CD4-positive, alpha-beta memory T cell (primary cell): Measurements from ENCODE around the gene HOXC13. TPM values are rescaled to one million over a fixed set of nuclear protein-coding genes. Genes with fewer than 3 reads are reported as not detected.

ENCODE experiments used
- CTCF ChIA-PET: fragments of 350-600 bp; sonication (Branson Sonifier 250); formaldehyde crosslinking; loops from one replicate; lab custom pipeline; 2021; ENCODE audit warnings: inconsistent platforms; ENCODE audit not compliant: partially characterized antibody; lab: Charles Lee
- POLR2A ChIA-PET: fragments of 350-600 bp; sonication (Branson Sonifier 250); formaldehyde crosslinking; loops from one replicate; lab custom pipeline; 2021; ENCODE audit not compliant: partially characterized antibody; lab: Charles Lee
- DNase-seq, 5 donors: peaks; one replicate each; pipeline versions ENCODE4 v3.0.0 to v3.0.0-alpha.2; 2020 to 2022; ENCODE audit warnings: mixed read lengths in 1 of 5
- H3K27ac ChIP-seq: one replicate; pipeline ENCODE4 v1.7.0; 2013; ENCODE audit warnings: low read depth, low read length
- H3K27me3 ChIP-seq: 2 replicates; pipeline ENCODE4 v1.7.0; 2013; ENCODE audit warnings: mild to moderate bottlenecking, low read length, moderate library complexity; ENCODE audit not compliant: insufficient read depth
- H3K36me3 ChIP-seq: 2 replicates; pipeline ENCODE4 v1.7.0; 2013; ENCODE audit warnings: mild to moderate bottlenecking, low read length, moderate library complexity; ENCODE audit not compliant: insufficient read depth
- H3K4me1 ChIP-seq: 2 replicates; pipeline ENCODE4 v1.7.0; 2013; ENCODE audit warnings: mild to moderate bottlenecking, low read length, moderate library complexity; ENCODE audit not compliant: insufficient read depth
- H3K4me3 ChIP-seq, 2 donors: one replicate each; pipeline ENCODE4 v1.7.0; 2013; ENCODE audit warnings: low read length in 2 of 2, mild to moderate bottlenecking in 1 of 2
- H3K9me3 ChIP-seq, 2 donors: one replicate each; pipeline ENCODE4 v1.7.0; 2013; ENCODE audit warnings: low read length in 2 of 2, control low read depth in 1 of 2; ENCODE audit not compliant: control insufficient read depth in 1 of 2
- H3K27ac Mint-ChIP-seq, 7 donors: one replicate each; pipeline ENCODE4 v1.8.0; 2020 to 2021; ENCODE audit warnings: mixed read lengths in 7 of 7, mild to moderate bottlenecking in 6 of 7, inconsistent platforms in 3 of 7, moderate library complexity in 3 of 7
- H3K27me3 Mint-ChIP-seq, 2 donors: one replicate each; pipeline ENCODE4 v1.8.0; 2020 to 2021; ENCODE audit warnings: mixed read lengths in 2 of 2
- H3K36me3 Mint-ChIP-seq, 2 donors: one replicate each; pipeline ENCODE4 v1.8.0; 2020 to 2021; ENCODE audit warnings: mixed read lengths in 2 of 2, inconsistent platforms in 1 of 2, mild to moderate bottlenecking in 1 of 2
- H3K4me1 Mint-ChIP-seq, 4 donors: one replicate each; pipeline ENCODE4 v1.8.0; 2020 to 2021; ENCODE audit warnings: mixed read lengths in 4 of 4, mild to moderate bottlenecking in 1 of 4
- H3K4me3 Mint-ChIP-seq, 8 donors: one replicate each; pipeline ENCODE4 v1.8.0; 2020 to 2021; ENCODE audit warnings: mixed read lengths in 8 of 8, mild to moderate bottlenecking in 7 of 8, moderate library complexity in 6 of 8, inconsistent platforms in 3 of 8
- H3K9me3 Mint-ChIP-seq, 8 donors: one replicate each; pipeline ENCODE4 v1.8.0; 2020 to 2021; ENCODE audit warnings: mixed read lengths in 8 of 8, mild to moderate bottlenecking in 5 of 8, inconsistent platforms in 3 of 8, moderate library complexity in 1 of 8
- intact Hi-C: fragments of 100-400 bp; cut with micrococcal nuclease; formaldehyde crosslinking; loops from one replicate; pipeline ENCODE4 v1.15.1; 2023
- polyA plus RNA-seq, 2 donors: library from polyadenylated mRNA; unstranded; fragments of 300-500 nt; fragmentation: Illumina TruSeq; gene quantifications; one replicate each; pipeline ENCODE4 v1.2.3, GENCODE V29; 2021
- total RNA-seq, 2 experiments: library from RNA; stranded (reverse); gene quantifications; one replicate each; pipeline ENCODE4 v1.2.3, GENCODE V29; 2021

Gene HOXC13
- total and polyA plus RNA-seq, 4 experiments from 2014 or later, result not detected

GRCh38 chr12:53956914-53957536, 18.4 kb downstream of the HOXC13 start:
- no peak for DNase-seq
- peaks cover 70 to 74% of the 10 kb centered on the region in 2 donors for H3K27me3 Mint-ChIP-seq
- H3K4me1 Mint-ChIP-seq, result peaks cover 9 to 47% (median 26%) of the 10 kb centered on the region in 4 donors
- ChIA-PET CTCF (no interaction called here), POLR2A (no interaction called here)
- peak overlapping the region in 3 of 8 donors; percentile 7 to 65 (median 25) for H3K4me3 Mint-ChIP-seq
- H3K27ac Mint-ChIP-seq, result peak overlapping the region in 1 of 7 donors; percentile 84
- H3K27ac ChIP-seq, result no peak overlapping the region
- H3K36me3 ChIP-seq, result no peaks in the 10 kb centered on the region
- H3K36me3 Mint-ChIP-seq, result no peaks in the 10 kb centered on the region
- intact Hi-C loops, result no loop called here
- peaks cover 15% of the 10 kb centered on the region for H3K4me1 ChIP-seq
- H3K9me3 Mint-ChIP-seq, result peaks cover 0 to 42% (median 6%) of the 10 kb centered on the region in 8 donors
- H3K27me3 ChIP-seq, result peaks cover 90% of the 10 kb centered on the region
- H3K9me3 ChIP-seq, result no peaks in the 10 kb centered on the region
- H3K4me3 ChIP-seq, result no peak overlapping the region

GRCh38 chr12:53958128-53958527, 19.5 kb downstream of the HOXC13 start:
- Mint-ChIP-seq H3K27ac (peak overlapping the region in 2 of 7 donors; percentile 5 to 33), H3K4me3 (no peak overlapping the region), H3K27me3 (peaks cover 71 to 75% of the 10 kb centered on the region in 2 donors), H3K36me3 (no peaks in the 10 kb centered on the region), H3K4me1 (peaks cover 9 to 38% (median 24%) of the 10 kb centered on the region in 4 donors), H3K9me3 (peaks cover 0 to 34% (median 5%) of the 10 kb centered on the region in 8 donors)
- DNase-seq, result no peak
- Histone ChIP-seq H3K4me1 (peaks cover 18% of the 10 kb centered on the region), H3K4me3 (no peak overlapping the region), H3K36me3 (no peaks in the 10 kb centered on the region), H3K9me3 (no peaks in the 10 kb centered on the region), H3K27me3 (peaks cover 89% of the 10 kb centered on the region), H3K27ac (no peak overlapping the region)
- ChIA-PET POLR2A (no interaction called here), CTCF (no interaction called here)
- intact Hi-C loops, result no loop called here

GRCh38 chr12:53959314-53959713, 20.7 kb downstream of the HOXC13 start:
- peaks cover 0 to 28% (median 2%) of the 10 kb centered on the region in 8 donors for H3K9me3 Mint-ChIP-seq
- peaks cover 13 to 36% (median 26%) of the 10 kb centered on the region in 4 donors for H3K4me1 Mint-ChIP-seq
- intact Hi-C loops, result no loop called here
- H3K27ac Mint-ChIP-seq, result peak overlapping the region in 1 of 7 donors; percentile 56
- no peaks in the 10 kb centered on the region for H3K9me3 ChIP-seq
- no peak overlapping the region for H3K4me3 ChIP-seq
- H3K27me3 Mint-ChIP-seq, result peaks cover 68 to 74% of the 10 kb centered on the region in 2 donors
- H3K36me3 ChIP-seq, result no peaks in the 10 kb centered on the region
- H3K4me1 ChIP-seq, result peaks cover 30% of the 10 kb centered on the region
- ChIA-PET POLR2A (interaction anchor here (0.6 kb wide), 1 partner anchor 13 kb away, joined by 3 read pairs; no protein-coding TSS in a partner anchor), CTCF (no interaction called here)
- no peak overlapping the region for H3K27ac ChIP-seq
- peaks cover 89% of the 10 kb centered on the region for H3K27me3 ChIP-seq
- no peaks in the 10 kb centered on the region for H3K36me3 Mint-ChIP-seq
- DNase-seq, result no peak
- no peak overlapping the region for H3K4me3 Mint-ChIP-seq

- H3K4me3 Mint-ChIP-seq, result peak overlapping the region in 2 of 8 donors; percentile 3 to 32
- intact Hi-C loops, result no loop called here
- peaks cover 0 to 24% (median 2%) of the 10 kb centered on the region in 8 donors for H3K9me3 Mint-ChIP-seq
- ChIA-PET CTCF (no interaction called here), POLR2A (no interaction called here)
- no peak for DNase-seq
- H3K4me3 ChIP-seq, result no peak overlapping the region
- H3K27ac Mint-ChIP-seq, result peak overlapping the region in 4 of 7 donors; percentile 0 to 56 (median 24)
- no peak overlapping the region for H3K27ac ChIP-seq
- H3K36me3 ChIP-seq, result no peaks in the 10 kb centered on the region
- no peaks in the 10 kb centered on the region for H3K9me3 ChIP-seq
- peaks cover 15 to 47% (median 34%) of the 10 kb centered on the region in 4 donors for H3K4me1 Mint-ChIP-seq
- H3K27me3 Mint-ChIP-seq, result peaks cover 71 to 80% of the 10 kb centered on the region in 2 donors
- peaks cover 92% of the 10 kb centered on the region for H3K27me3 ChIP-seq
- no peaks in the 10 kb centered on the region for H3K36me3 Mint-ChIP-seq
- peaks cover 40% of the 10 kb centered on the region for H3K4me1 ChIP-seq
Measured at GRCh38 chr12:53960187-53961024, 21.8 kb downstream of the HOXC13 start.

GRCh38 chr12:53961025-53961761, 22.6 kb downstream of the HOXC13 start:
- POLR2A ChIA-PET, result interaction anchor here (0.7 kb wide), 1 partner anchor 29 kb away, joined by 3 read pairs; no protein-coding TSS in a partner anchor
- DNase-seq, result no peak
- peaks cover 0 to 17% (median 3%) of the 10 kb centered on the region in 8 donors for H3K9me3 Mint-ChIP-seq
- H3K27me3 ChIP-seq, result peaks cover 92% of the 10 kb centered on the region
- peak overlapping the region in 2 of 7 donors; percentile 2 to 72 for H3K27ac Mint-ChIP-seq
- peaks cover 41% of the 10 kb centered on the region for H3K4me1 ChIP-seq
- peaks cover 70 to 79% of the 10 kb centered on the region in 2 donors for H3K27me3 Mint-ChIP-seq
- H3K36me3 Mint-ChIP-seq, result no peaks in the 10 kb centered on the region
- intact Hi-C loops, result no loop called here
- H3K36me3 ChIP-seq, result no peaks in the 10 kb centered on the region
- no peak overlapping the region for H3K4me3 ChIP-seq
- CTCF ChIA-PET, result no interaction called here
- H3K9me3 ChIP-seq, result no peaks in the 10 kb centered on the region
- no peak overlapping the region for H3K27ac ChIP-seq
- peak overlapping the region in 1 of 8 donors; percentile 36 for H3K4me3 Mint-ChIP-seq
- peaks cover 16 to 49% (median 36%) of the 10 kb centered on the region in 4 donors for H3K4me1 Mint-ChIP-seq

GRCh38 chr12:53963005-53963404, 24.4 kb downstream of the HOXC13 start:
- H3K27me3 Mint-ChIP-seq, result peaks cover 74 to 82% of the 10 kb centered on the region in 2 donors
- Histone ChIP-seq H3K36me3 (no peaks in the 10 kb centered on the region), H3K4me1 (peaks cover 42% of the 10 kb centered on the region), H3K27ac (no peak overlapping the region), H3K4me3 (no peak overlapping the region), H3K27me3 (peaks cover 92% of the 10 kb centered on the region), H3K9me3 (no peaks in the 10 kb centered on the region)
- H3K9me3 Mint-ChIP-seq, result peaks cover 0 to 17% (median 4%) of the 10 kb centered on the region in 8 donors
- H3K27ac Mint-ChIP-seq, result peak overlapping the region in 3 of 7 donors; percentile 30 to 68 (median 42)
- H3K4me1 Mint-ChIP-seq, result peaks cover 20 to 46% (median 32%) of the 10 kb centered on the region in 4 donors
- H3K36me3 Mint-ChIP-seq, result no peaks in the 10 kb centered on the region
- CTCF ChIA-PET, result no interaction called here
- peak overlapping the region in 1 of 8 donors; percentile 50 for H3K4me3 Mint-ChIP-seq
- intact Hi-C loops, result no loop called here
- POLR2A ChIA-PET, result no interaction called here
- no peak for DNase-seq
